Stimulated activated CD4-positive, alpha-beta T cell treated with anti-CD3 and anti-CD28 coated beads, TNF-alpha, amount 100 ng/mL, for 48 hours (primary cell): Measurements from ENCODE around the gene RMRP.

Experiments used
- DNase-seq, 3 donors: peaks; one replicate each; pipeline ENCODE4 v3.0.0-alpha.2; 2020; ENCODE audit warnings: low read depth in 3 of 3

The RMRP gene

GRCh38 chr9:35687306-35687705 is 29.5 kb upstream of the RMRP start:
- DNase-seq, result no peak

GRCh38 chr9:35686222-35687203 is 28.7 kb upstream of the RMRP start:
- DNase-seq, result no peak

- DNase-seq, result no peak
These were observed 27.7 kb upstream of the RMRP start for GRCh38 chr9:35685506-35685905.

- no peak for DNase-seq
These were observed 27.1 kb upstream of the RMRP start for GRCh38 chr9:35684921-35685320.

GRCh38 chr9:35683323-35683722 is 25.5 kb upstream of the RMRP start:
- no peak for DNase-seq

GRCh38 chr9:35682520-35683315 is 24.9 kb upstream of the RMRP start:
- DNase-seq, result no peak

- DNase-seq, result no peak
These were observed 24.2 kb upstream of the RMRP start for GRCh38 chr9:35682051-35682450.

- DNase-seq, result no peak
These were observed 23.7 kb upstream of the RMRP start for GRCh38 chr9:35681341-35682002.

GRCh38 chr9:35680331-35681105 is 22.7 kb upstream of the RMRP start:
- DNase-seq, result no peak

GRCh38 chr9:35679766-35680330 is 22.0 kb upstream of the RMRP start:
- DNase-seq, result no peak

GRCh38 chr9:35679091-35679490 is 21.3 kb upstream of the RMRP start:
- no peak for DNase-seq

GRCh38 chr9:35675732-35676392 is 18.0 kb upstream of the RMRP start:
- DNase-seq, result no peak

- no peak for DNase-seq
These were observed 17.4 kb upstream of the RMRP start for GRCh38 chr9:35675204-35675603.

- DNase-seq, result no peak
These were observed 16.2 kb upstream of the RMRP start for GRCh38 chr9:35674025-35674361.

- DNase-seq, result no peak
These were observed 15.6 kb upstream of the RMRP start, which contains the start of gene CA9 for GRCh38 chr9:35673132-35674024. CA9 (plus strand) TSS chr9:35673928; CDS start chr9:35673960, 32 bp downstream.

GRCh38 chr9:35669331-35670145 is 11.7 kb upstream of the RMRP start:
- no peak for DNase-seq

- DNase-seq, result no peak
These were observed 10.1 kb upstream of the RMRP start for GRCh38 chr9:35667939-35668338.

- DNase-seq, result no peak
These were observed 8.7 kb upstream of the RMRP start for GRCh38 chr9:35666549-35666948.

GRCh38 chr9:35666045-35666444 is 8.2 kb upstream of the RMRP start:
- no peak for DNase-seq
